Stimulated activated CD4-positive, alpha-beta T cell treated with anti-CD3 and anti-CD28 coated beads, TNF-alpha, amount 100 ng/mL, for 4 hours (primary cell): Measurements from ENCODE around the gene DMGDH.

Experiments used
- DNase-seq, 3 experiments: peaks; one replicate each; pipeline ENCODE4 v3.0.0-alpha.2; 2020; ENCODE audit warnings: low read depth in 3 of 3

Gene DMGDH

GRCh38 chr5:78974601-78975000, 94.9 kb downstream of the DMGDH start:
- DNase-seq, result no peak

GRCh38 chr5:78974011-78974410, 95.5 kb downstream of the DMGDH start:
- DNase-seq, result no peak

DNA sequence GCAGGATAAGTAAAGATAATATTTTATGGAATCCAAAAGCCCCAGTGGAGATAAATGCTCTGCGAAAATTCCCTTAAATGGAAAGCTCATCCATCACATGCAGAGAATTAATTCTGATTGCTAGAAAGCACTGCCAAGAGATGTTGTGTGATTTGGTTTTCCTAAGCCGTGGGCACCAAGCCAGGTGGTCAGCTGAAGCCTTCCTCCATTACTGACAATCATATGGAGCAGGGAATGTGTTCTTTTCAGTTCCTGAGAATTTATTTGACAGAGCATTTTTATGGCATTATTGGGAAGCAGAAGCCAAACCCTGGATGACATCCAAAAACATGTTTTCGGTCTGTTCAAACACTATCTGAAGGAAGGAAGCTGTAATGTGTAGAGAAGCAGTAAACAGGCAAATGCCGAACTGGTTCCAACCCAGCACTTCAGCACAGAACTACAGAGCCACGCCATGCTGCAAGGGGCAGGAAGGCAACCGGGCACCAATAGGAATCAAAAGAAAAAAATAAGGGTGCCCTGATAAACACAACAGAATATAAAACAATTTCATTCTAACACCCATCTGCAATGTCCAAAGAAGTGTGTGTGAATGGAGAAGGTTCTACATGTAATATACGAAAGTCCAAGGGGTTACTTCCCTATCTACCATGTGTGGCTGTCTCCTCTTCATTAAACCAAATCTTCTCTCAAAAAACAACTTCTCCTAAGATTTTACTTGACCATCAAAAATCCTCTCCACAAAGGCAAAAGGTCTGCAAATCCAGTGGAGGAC, 96.6 kb downstream of the DMGDH start:
- no peak for DNase-seq

DNA sequence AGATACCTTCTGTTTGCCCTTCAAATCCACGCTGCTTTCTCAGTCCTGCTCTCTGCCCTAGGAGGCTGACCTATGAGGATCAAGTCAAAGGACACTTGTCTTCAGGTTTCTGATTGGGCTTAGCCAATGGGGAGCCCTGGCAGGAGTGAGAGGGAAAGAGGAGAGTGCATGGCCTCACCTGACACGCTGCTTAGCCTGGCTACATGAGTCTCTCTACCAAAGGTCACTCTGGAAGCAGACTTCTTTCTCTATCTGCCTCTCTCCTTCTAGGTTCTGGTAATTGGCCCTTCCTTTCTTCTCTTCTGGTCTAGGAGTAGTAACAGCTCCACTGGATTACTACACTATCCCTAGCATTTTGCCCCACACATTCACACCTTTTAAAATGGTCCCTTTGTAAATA, 97.5 kb downstream of the DMGDH start:
- DNase-seq, result no peak

DNA sequence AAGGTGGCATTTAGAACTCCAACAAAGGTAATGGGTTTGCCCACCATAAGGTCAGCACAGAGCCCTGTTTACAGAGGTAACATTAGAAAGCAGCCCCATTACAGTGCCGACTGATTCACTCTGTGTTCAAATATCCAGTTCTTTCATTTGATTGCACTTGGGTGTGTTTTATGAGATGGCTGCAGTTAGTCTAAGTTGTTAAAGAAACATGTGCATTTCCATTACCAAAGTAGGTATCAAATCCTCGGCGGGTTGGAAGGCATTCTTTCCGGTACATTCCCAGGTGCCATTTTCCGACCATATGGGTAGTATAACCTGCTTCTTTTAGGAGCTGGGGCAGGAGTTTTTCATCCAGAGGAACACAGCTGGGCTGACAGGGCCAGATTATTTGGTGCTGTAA, 100.7 kb downstream of the DMGDH start:
- DNase-seq, result no peak

DNA sequence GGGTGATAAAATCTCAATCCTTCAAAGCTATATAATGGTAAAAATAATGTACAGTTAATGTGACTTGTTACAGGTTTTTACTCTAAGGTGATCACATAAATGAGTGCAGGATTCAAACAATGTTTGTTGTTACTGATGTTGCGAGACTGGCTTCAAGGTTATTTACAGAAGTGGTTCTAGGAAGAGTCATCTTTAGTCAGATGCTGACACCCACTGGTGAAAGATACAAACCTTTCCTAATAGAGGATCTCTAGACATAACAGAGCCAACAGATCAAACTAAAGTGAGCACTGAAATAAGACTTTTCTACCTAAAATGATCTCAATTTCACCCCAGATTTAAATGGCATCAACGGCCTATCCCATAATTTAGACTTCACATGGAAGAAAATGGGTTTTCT, 104.6 kb downstream of the DMGDH start:
- DNase-seq, result no peak

DNA sequence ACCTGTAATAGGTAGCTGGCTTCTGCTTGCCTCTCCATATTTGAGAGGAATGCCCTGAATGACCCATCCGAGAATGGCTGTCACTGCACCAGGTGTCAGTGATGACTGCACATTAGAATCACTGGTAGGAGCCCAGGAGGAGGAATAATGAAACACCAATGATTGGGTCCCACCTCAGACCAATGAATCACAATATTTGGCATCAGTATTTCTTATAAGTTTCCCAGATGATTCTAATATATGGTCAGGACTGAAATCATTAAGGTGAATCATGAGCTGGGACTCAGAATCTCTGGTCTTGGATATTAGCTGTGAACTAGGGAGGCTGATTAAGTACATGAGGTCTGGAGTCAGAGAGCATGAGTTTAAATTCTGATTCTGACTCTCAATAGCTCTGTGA, 107.7 kb downstream of the DMGDH start:
- no peak for DNase-seq

DNA sequence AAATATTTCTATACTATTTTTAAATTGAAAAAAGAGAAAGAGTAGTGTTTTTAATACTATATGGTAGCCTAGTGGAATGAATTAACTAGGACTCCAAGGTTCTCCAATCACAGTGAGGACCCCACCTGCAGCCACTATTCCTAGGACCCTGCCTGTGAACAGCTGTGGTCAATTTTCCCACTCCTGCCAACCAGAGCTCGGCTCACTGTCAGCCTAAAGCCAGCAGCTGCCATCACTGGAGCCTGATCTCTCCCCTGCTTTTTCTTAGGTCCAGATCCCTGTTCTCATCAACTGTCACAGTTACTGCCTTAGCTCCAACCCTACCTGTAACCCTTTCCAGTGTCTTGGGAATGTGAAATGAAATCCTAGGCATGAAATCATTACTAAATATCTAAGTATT, 109.7 kb downstream of the DMGDH start:
- DNase-seq, result no peak

DNA sequence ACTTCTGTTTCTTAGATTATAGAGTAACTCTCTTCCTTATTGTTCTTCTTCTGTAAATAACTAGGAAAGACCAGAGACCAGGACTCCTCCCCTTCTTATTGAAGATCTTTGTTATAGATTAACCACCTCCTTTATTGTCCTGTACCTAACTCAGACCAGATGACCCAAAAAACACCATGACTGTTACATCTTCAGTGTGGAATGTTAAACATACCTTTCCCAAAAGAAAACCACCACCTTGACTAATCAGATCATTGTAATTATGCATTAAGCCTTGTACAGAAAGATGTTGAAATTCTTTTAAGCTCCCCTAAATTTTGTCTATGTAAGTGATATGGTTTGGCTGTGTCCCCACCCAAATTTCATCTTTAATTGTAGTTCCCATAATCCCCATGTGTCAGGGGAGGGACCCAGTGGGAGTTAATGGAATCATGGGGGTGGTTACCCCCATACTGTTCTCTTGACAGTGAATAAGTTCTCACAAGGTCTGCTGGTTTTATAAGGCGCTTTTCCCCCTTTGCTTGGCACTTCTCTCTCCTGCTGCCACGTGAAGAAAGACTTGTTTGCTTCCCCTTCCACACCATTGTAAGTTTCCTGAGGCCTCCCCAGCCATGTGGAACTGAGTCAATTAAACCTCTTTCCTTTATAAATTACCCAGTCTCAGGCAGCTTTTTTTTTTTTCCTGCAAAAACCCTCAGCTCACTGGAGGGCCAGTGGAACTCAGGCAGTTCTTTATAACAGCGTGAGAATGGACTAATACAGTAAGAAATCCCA, 110.6 kb downstream of the DMGDH start:
- no peak for DNase-seq

- DNase-seq, result no peak
Observed at GRCh38 chr5:78956901-78957300, 112.6 kb downstream of the DMGDH start.

DNA sequence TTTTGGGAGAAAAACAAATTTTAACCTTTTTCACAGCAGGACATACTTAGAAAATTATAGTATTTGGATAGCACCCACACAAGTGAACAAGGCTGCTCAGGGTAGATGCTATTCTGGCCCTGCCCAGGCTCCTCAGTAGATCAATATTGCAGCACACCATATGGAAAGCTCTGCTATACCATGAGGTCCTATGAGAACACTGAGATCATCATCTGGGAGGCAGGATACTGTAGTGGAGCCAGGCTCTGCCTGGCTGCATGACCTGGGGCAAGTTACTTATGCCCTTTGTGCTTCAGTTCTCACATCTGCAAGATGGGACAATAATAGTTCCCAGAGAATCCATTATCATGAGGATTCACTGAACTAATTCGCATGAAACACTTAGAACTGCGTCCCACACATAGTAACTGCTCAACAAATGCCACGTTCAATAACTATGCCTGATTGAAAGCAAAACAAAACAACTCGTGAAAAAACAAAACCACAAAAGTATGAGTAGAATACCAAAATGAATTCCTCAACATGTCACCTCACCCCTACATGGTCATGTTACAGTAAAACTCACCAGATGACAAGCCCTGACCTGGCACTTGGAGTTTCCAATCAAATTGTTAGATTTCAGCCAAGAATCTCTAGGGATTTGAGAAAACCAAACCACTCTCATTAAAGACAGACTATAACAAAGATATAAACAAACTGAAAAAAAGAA, 116.2 kb downstream of the DMGDH start:
- no peak for DNase-seq
